Calu3 (cell line): ENCODE measurements around the gene KIF17. TPM values are rescaled to one million over a fixed set of nuclear protein-coding genes. Genes with fewer than 3 reads are reported as not detected.

Source experiments
- BruUV-seq: library from RNA; stranded (reverse); fragments of 400-500 nt; replicated peaks from 2 replicates; lab custom pipeline; 2021; lab: Mats Ljungman, UMichigan
- CTCF ChIA-PET: fragments of 300-600 bp; sonication (Branson Sonifier 250); formaldehyde crosslinking; loops from one replicate; lab custom pipeline; 2022; ENCODE audit warnings: antibody characterized with exemption; lab: Charles Lee
- DNase-seq: peaks from one replicate; pipeline ENCODE4 v3.0.0; 2022
- H3K27ac Mint-ChIP-seq: one replicate; pipeline ENCODE4 v1.8.0; 2022; ENCODE audit warnings: mixed read lengths; ENCODE audit not compliant: unreplicated experiment
- H3K27me3 Mint-ChIP-seq: one replicate; pipeline ENCODE4 v1.8.0; 2022; ENCODE audit warnings: mixed read lengths; ENCODE audit not compliant: unreplicated experiment
- H3K36me3 Mint-ChIP-seq: one replicate; pipeline ENCODE4 v1.8.0; 2022; ENCODE audit warnings: mild to moderate bottlenecking, moderate library complexity, mixed read lengths; ENCODE audit not compliant: insufficient read depth, unreplicated experiment
- H3K4me1 Mint-ChIP-seq: one replicate; pipeline ENCODE4 v1.8.0; 2022; ENCODE audit warnings: mild to moderate bottlenecking, low read depth, mixed read lengths; ENCODE audit not compliant: unreplicated experiment
- H3K4me3 Mint-ChIP-seq: one replicate; pipeline ENCODE4 v1.8.0; 2022; ENCODE audit warnings: mild to moderate bottlenecking, low read depth, moderate library complexity, mixed read lengths; ENCODE audit not compliant: unreplicated experiment
- H3K9me3 Mint-ChIP-seq: one replicate; pipeline ENCODE4 v1.8.0; 2022; ENCODE audit warnings: low read depth, mixed read lengths; ENCODE audit not compliant: unreplicated experiment
- CTCF ChIP-seq: fragments of 200-600 bp; IDR thresholded peaks from one replicate; pipeline ENCODE4 v1.8.0; 2022; ENCODE audit warnings: antibody characterized with exemption; ENCODE audit not compliant: unreplicated experiment
- intact Hi-C: fragments of 100-400 bp; cut with micrococcal nuclease; formaldehyde crosslinking; loops from one replicate; pipeline ENCODE4 v1.10.0; 2022; ENCODE audit not compliant: unreplicated experiment
- total RNA-seq: library from RNA; stranded (reverse); gene quantifications from 2 replicates; pipeline ENCODE4 v1.2.3, GENCODE V29; 2022

KIF17 gene
- total RNA-seq, 1 experiment from 2014 or later, result not detected

GRCh38 chr1:20726118-20726911, 8.5 kb upstream of the KIF17 start:
- H3K9me3 Mint-ChIP-seq, result no peaks in the 10 kb centered on the region
- peaks cover 2% of the 10 kb centered on the region for H3K36me3 Mint-ChIP-seq
- intact Hi-C loops, result no loop called here

GRCh38 chr1:20725189-20726117, 7.6 kb upstream of the KIF17 start:
- Mint-ChIP-seq H3K4me1 (peaks cover 6% of the 10 kb centered on the region), H3K27me3 (peaks cover 21% of the 10 kb centered on the region), H3K4me3 (no peak overlapping the region), H3K9me3 (no peaks in the 10 kb centered on the region), H3K36me3 (no peaks in the 10 kb centered on the region), H3K27ac (no peak overlapping the region)
- no TSS peak for BruUV-seq
- no peak for DNase-seq
- CTCF ChIA-PET, result interaction anchor here (0.6 kb wide), 1 partner anchor 36 kb away, joined by 3 read pairs; no protein-coding TSS in a partner anchor
- intact Hi-C loops, result no loop called here
- TF ChIP-seq CTCF, result no peak

More at GRCh38 chr1:20726118-20726911, 8.5 kb upstream of the KIF17 start:
- TF ChIP-seq CTCF, result no peak
- CTCF ChIA-PET, result no interaction called here
- Mint-ChIP-seq H3K27me3 (peaks cover 27% of the 10 kb centered on the region), H3K4me3 (no peak overlapping the region), H3K4me1 (peaks cover 6% of the 10 kb centered on the region), H3K27ac (no peak overlapping the region)
- DNase-seq, result no peak
- no TSS peak for BruUV-seq

GRCh38 chr1:20724364-20725188, 6.8 kb upstream of the KIF17 start:
- H3K36me3 Mint-ChIP-seq, result no peaks in the 10 kb centered on the region
- intact Hi-C loops, result no loop called here
- no peak for TF ChIP-seq CTCF
- H3K4me3 Mint-ChIP-seq, result no peak overlapping the region
- no peak for DNase-seq
- peaks cover 12% of the 10 kb centered on the region for H3K27me3 Mint-ChIP-seq
- no peak overlapping the region for H3K27ac Mint-ChIP-seq
- peaks cover 6% of the 10 kb centered on the region for H3K4me1 Mint-ChIP-seq
- no TSS peak for BruUV-seq
- H3K9me3 Mint-ChIP-seq, result no peaks in the 10 kb centered on the region
- CTCF ChIA-PET, result no interaction called here
